GM18909 (cell line): ENCODE results near the gene DAPK3.

Source experiments
- ATAC-seq: cut with Tn5 transposase; IDR thresholded peaks from one replicate; pipeline ENCODE4 v1.9.1; 2021; ENCODE audit warnings: mild to moderate bottlenecking; ENCODE audit not compliant: unreplicated experiment, poor library complexity

Gene DAPK3

GRCh38 chr19:3932931-3933810, 37.7 kb downstream of the DAPK3 start, which contains the start of gene NMRK2:
NMRK2 (plus strand) TSS chr19:3933069; CDS start chr19:3933672, 603 bp downstream.
- no peak for ATAC-seq

- no peak for ATAC-seq
Observed at GRCh38 chr19:3931041-3931440, 39.9 kb downstream of the DAPK3 start.

- ATAC-seq: no peak
Observed at GRCh38 chr19:3923912-3924311, 47.0 kb downstream of the DAPK3 start.

GRCh38 chr19:3923096-3923758, 47.7 kb downstream of the DAPK3 start:
- no peak for ATAC-seq

GRCh38 chr19:3919793-3920192, 51.1 kb downstream of the DAPK3 start:
- no peak for ATAC-seq

- ATAC-seq: no peak
Observed at GRCh38 chr19:3916033-3916432, 54.9 kb downstream of the DAPK3 start.

GRCh38 chr19:3914199-3914598, 56.7 kb downstream of the DAPK3 start:
- ATAC-seq: no peak

- no peak for ATAC-seq
Observed at GRCh38 chr19:3910105-3910504, 60.8 kb downstream of the DAPK3 start.
